ENCODE measurements around the gene DNAJC1. TPM values are rescaled to one million over a fixed set of nuclear protein-coding genes. Genes with fewer than 3 reads are reported as not detected.

The DNAJC1 gene
- total RNA-seq, 1 experiment from 2014 or later = 12.9 TPM

DNA sequence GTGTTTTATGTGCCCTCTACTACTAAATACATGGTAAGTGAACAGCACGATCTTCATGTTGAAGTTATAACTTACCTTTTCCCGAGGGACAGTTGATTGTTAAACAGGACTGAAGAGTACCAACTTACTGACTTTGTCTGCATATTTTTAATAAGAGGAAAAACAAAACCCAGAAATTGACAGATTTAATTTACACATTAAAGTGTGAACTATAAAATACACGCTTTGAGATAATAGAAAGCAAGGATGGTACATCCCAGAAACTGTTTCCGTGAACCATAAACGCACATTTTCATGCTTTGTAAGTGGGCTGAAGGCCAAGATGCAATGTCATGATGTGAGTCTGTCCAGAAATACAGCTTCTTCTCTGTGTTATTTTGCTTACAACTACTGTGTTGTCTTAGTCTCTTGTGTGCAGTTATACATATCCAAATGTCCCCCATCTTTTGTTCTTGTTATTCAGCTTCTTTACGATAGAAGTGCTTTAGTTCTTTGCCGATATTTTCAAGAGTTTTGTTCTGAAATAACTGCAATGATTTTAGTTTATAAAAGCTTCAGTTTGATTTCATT is 279.4 kb downstream of the DNAJC1 start:
- Histone ChIP-seq H3K9me3 (ENCODE audit: control insufficient read depth, insufficient read depth, low read depth, low read length) (no peaks in the 10 kb centered on the region), H3K27me3 (ENCODE audit: control insufficient read depth, insufficient read depth, low read length) (no peaks in the 10 kb centered on the region), H3K4me1 (ENCODE audit: control insufficient read depth, insufficient read depth, low read length) (peaks cover 74% of the 10 kb centered on the region), H3K36me3 (ENCODE audit: control insufficient read depth, insufficient read depth, low read length) (no peaks in the 10 kb centered on the region; the same call in 1 of the 2 replicates), H3K27ac (ENCODE audit: low read length) (peak overlapping the region; percentile 64), H3K4me3 (ENCODE audit: low read depth in 2 of 2, low read length in 2 of 2) (no peak overlapping the region)
- no TSS peak for BruUV-seq (replicated peaks)
- no peak for ATAC-seq
- CTCF ChIA-PET = interaction anchor here (0.7 kb wide), 1 partner anchor 861 kb away, joined by 3 read pairs; no protein-coding TSS in a partner anchor
- intact Hi-C loops (cut with micrococcal nuclease; ENCODE audit: unreplicated experiment) = no loop called here
- in situ Hi-C loops (cut with HindIII; ENCODE audit: low pct_unique_long_range_greater_than_20kb, low sequenced_read_pairs) = no loop called here
- POLR2A ChIA-PET = no interaction called here
- TF ChIP-seq TCF7L2 (IDR thresholded peaks at IDR 0.05; ENCODE audit: low read depth, low read length) = no peak
- TF ChIP-seq POLR2AphosphoS5 (IDR thresholded peaks at IDR 0.05; ENCODE audit: low read depth, low read length) = no peak
- TF ChIP-seq, protein P1, sequence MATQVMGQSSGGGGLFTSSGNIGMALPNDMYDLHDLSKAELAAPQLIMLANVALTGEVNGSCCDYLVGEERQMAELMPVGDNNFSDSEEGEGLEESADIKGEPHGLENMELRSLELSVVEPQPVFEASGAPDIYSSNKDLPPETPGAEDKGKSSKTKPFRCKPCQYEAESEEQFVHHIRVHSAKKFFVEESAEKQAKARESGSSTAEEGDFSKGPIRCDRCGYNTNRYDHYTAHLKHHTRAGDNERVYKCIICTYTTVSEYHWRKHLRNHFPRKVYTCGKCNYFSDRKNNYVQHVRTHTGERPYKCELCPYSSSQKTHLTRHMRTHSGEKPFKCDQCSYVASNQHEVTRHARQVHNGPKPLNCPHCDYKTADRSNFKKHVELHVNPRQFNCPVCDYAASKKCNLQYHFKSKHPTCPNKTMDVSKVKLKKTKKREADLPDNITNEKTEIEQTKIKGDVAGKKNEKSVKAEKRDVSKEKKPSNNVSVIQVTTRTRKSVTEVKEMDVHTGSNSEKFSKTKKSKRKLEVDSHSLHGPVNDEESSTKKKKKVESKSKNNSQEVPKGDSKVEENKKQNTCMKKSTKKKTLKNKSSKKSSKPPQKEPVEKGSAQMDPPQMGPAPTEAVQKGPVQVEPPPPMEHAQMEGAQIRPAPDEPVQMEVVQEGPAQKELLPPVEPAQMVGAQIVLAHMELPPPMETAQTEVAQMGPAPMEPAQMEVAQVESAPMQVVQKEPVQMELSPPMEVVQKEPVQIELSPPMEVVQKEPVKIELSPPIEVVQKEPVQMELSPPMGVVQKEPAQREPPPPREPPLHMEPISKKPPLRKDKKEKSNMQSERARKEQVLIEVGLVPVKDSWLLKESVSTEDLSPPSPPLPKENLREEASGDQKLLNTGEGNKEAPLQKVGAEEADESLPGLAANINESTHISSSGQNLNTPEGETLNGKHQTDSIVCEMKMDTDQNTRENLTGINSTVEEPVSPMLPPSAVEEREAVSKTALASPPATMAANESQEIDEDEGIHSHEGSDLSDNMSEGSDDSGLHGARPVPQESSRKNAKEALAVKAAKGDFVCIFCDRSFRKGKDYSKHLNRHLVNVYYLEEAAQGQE (IDR thresholded peaks at IDR 0.05; ENCODE audit: insufficient read depth in 1 of 2, low read depth in 2 of 2, low read length in 1 of 2) = no peak
- TF ChIP-seq, protein P2, sequence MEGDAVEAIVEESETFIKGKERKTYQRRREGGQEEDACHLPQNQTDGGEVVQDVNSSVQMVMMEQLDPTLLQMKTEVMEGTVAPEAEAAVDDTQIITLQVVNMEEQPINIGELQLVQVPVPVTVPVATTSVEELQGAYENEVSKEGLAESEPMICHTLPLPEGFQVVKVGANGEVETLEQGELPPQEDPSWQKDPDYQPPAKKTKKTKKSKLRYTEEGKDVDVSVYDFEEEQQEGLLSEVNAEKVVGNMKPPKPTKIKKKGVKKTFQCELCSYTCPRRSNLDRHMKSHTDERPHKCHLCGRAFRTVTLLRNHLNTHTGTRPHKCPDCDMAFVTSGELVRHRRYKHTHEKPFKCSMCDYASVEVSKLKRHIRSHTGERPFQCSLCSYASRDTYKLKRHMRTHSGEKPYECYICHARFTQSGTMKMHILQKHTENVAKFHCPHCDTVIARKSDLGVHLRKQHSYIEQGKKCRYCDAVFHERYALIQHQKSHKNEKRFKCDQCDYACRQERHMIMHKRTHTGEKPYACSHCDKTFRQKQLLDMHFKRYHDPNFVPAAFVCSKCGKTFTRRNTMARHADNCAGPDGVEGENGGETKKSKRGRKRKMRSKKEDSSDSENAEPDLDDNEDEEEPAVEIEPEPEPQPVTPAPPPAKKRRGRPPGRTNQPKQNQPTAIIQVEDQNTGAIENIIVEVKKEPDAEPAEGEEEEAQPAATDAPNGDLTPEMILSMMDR (IDR thresholded peaks at IDR 0.05) = no peak
- no peak for TF ChIP-seq SIN3A (IDR thresholded peaks at IDR 0.05; ENCODE audit: borderline replicate concordance, insufficient read depth, low read depth, low read length)
- no peak for DNase-seq (ENCODE audit: low read depth, low spot score)

DNA sequence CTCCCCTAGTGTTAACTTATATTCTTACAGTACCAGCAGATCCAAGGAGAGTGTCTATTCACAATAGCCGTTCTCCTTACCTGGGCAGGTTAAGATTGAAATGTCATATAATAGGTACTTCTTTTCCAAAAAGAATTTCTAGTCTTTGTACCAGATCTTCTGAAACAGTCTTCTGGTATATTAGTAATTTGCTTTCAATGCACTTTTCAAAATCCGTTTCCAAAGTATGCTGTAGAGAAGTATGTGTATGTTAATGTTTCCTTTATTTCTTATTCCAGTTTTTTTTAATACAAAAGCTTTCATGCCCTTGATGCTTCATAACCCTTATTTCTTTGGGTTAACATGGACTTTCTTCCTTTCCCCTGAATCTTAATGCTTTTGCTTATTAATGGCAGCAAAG is 281.3 kb downstream of the DNAJC1 start:
- Histone ChIP-seq H3K27ac (ENCODE audit: low read length) (peak overlapping the region; percentile 69; the same call in 1 of the 2 replicates), H3K36me3 (ENCODE audit: control insufficient read depth, insufficient read depth, low read length) (no peaks in the 10 kb centered on the region; the same call in 1 of the 2 replicates), H3K9me3 (ENCODE audit: control insufficient read depth, insufficient read depth, low read depth, low read length) (no peaks in the 10 kb centered on the region), H3K4me1 (ENCODE audit: control insufficient read depth, insufficient read depth, low read length) (peaks cover 56% of the 10 kb centered on the region), H3K27me3 (ENCODE audit: control insufficient read depth, insufficient read depth, low read length) (no peaks in the 10 kb centered on the region), H3K4me3 (ENCODE audit: low read depth in 2 of 2, low read length in 2 of 2) (no peak overlapping the region)
- no TSS peak for BruUV-seq (replicated peaks)
- in situ Hi-C loops (cut with HindIII; ENCODE audit: low pct_unique_long_range_greater_than_20kb, low sequenced_read_pairs) = no loop called here
- POLR2A ChIA-PET = no interaction called here
- no peak for DNase-seq (ENCODE audit: low read depth, low spot score)
- CTCF ChIA-PET = no interaction called here
- ATAC-seq = no peak
- TF ChIP-seq, protein P1 (IDR thresholded peaks at IDR 0.05; ENCODE audit: insufficient read depth in 1 of 2, low read depth in 2 of 2, low read length in 1 of 2) = no peak
- TF ChIP-seq, protein P2 (IDR thresholded peaks at IDR 0.05) = peak; percentile 15; the same call in 1 of the 2 replicates
- intact Hi-C loops (cut with micrococcal nuclease; ENCODE audit: unreplicated experiment) = no loop called here

Data from Panc1 (cell line).